GM19099 (cell line): ENCODE measurements around the gene SH3PXD2A.
A peak's percentile ranks its signal among the peaks of the same experiment; 100 is the strongest.

Source experiments
- POLR2A ChIP-seq: IDR thresholded peaks from 3 replicates; pipeline ENCODE4 v1.6.1; 2011; ENCODE audit warnings: low read depth; ENCODE audit not compliant: insufficient read length; ENCODE audit errors: extremely low read depth

SH3PXD2A gene

GRCh38 chr10:103665162-103665889, 190.1 kb downstream of the SH3PXD2A start:
- no peak for TF ChIP-seq POLR2A

- no peak for TF ChIP-seq POLR2A
These were observed 191.6 kb downstream of the SH3PXD2A start for GRCh38 chr10:103663802-103664201.

GRCh38 chr10:103663236-103663635, 192.1 kb downstream of the SH3PXD2A start:
- no peak for TF ChIP-seq POLR2A

- TF ChIP-seq POLR2A = no peak
These were observed 194.0 kb downstream of the SH3PXD2A start for GRCh38 chr10:103661198-103661950.

- no peak for TF ChIP-seq POLR2A
These were observed 194.8 kb downstream of the SH3PXD2A start for GRCh38 chr10:103660364-103661197.

GRCh38 chr10:103659674-103660363, 195.6 kb downstream of the SH3PXD2A start:
- peak; percentile 30 for TF ChIP-seq POLR2A

GRCh38 chr10:103658049-103658577, 197.3 kb downstream of the SH3PXD2A start:
- TF ChIP-seq POLR2A = no peak

GRCh38 chr10:103657061-103657591, 198.2 kb downstream of the SH3PXD2A start:
- no peak for TF ChIP-seq POLR2A

GRCh38 chr10:103654925-103655324, 200.5 kb downstream of the SH3PXD2A start:
- TF ChIP-seq POLR2A = no peak

GRCh38 chr10:103653581-103654037, 201.8 kb downstream of the SH3PXD2A start:
- TF ChIP-seq POLR2A = no peak

GRCh38 chr10:103652599-103653281, 202.6 kb downstream of the SH3PXD2A start:
- no peak for TF ChIP-seq POLR2A

- no peak for TF ChIP-seq POLR2A
These were observed 203.4 kb downstream of the SH3PXD2A start for GRCh38 chr10:103651783-103652476.

GRCh38 chr10:103651333-103651732, 204.0 kb downstream of the SH3PXD2A start:
- no peak for TF ChIP-seq POLR2A
